ENCODE results near the gene GAR1.

GRCh38 chr4:109801099-109801789 is 14.3 kb upstream of the GAR1 start:
- no peak for TF ChIP-seq POLR2A (IDR thresholded peaks at IDR 0.05)
- TF ChIP-seq, protein P1, sequence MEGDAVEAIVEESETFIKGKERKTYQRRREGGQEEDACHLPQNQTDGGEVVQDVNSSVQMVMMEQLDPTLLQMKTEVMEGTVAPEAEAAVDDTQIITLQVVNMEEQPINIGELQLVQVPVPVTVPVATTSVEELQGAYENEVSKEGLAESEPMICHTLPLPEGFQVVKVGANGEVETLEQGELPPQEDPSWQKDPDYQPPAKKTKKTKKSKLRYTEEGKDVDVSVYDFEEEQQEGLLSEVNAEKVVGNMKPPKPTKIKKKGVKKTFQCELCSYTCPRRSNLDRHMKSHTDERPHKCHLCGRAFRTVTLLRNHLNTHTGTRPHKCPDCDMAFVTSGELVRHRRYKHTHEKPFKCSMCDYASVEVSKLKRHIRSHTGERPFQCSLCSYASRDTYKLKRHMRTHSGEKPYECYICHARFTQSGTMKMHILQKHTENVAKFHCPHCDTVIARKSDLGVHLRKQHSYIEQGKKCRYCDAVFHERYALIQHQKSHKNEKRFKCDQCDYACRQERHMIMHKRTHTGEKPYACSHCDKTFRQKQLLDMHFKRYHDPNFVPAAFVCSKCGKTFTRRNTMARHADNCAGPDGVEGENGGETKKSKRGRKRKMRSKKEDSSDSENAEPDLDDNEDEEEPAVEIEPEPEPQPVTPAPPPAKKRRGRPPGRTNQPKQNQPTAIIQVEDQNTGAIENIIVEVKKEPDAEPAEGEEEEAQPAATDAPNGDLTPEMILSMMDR (IDR thresholded peaks at IDR 0.05) = no peak
- TF ChIP-seq EP300 (IDR thresholded peaks at IDR 0.05) = no peak
- TF ChIP-seq POLR2AphosphoS5 (IDR thresholded peaks at IDR 0.05) = no peak

All from sigmoid colon (tissue), 4 donors.